Activated CD4-positive, CD25-positive, alpha-beta regulatory T cell treated with anti-CD3 and anti-CD28 coated beads, Interleukin-2, amount 50 U/mL, for 16 hours (primary cell): ENCODE measurements around the gene SLC39A3.

Experiments used
- DNase-seq: peaks from one replicate; pipeline ENCODE4 v3.0.0-alpha.2; 2020; ENCODE audit warnings: low read depth, low spot score

The SLC39A3 gene

GRCh38 chr19:2768365-2769132 lies 28.7 kb upstream of the SLC39A3 start:
- no peak for DNase-seq

GRCh38 chr19:2767688-2768087 lies 27.9 kb upstream of the SLC39A3 start:
- no peak for DNase-seq

- DNase-seq: no peak
These were observed 27.0 kb upstream of the SLC39A3 start for GRCh38 chr19:2766594-2767372.

- DNase-seq: no peak
These were observed 25.6 kb upstream of the SLC39A3 start for GRCh38 chr19:2765376-2765775.

GRCh38 chr19:2764945-2765344 lies 25.1 kb upstream of the SLC39A3 start:
- DNase-seq: no peak

- no peak for DNase-seq
These were observed 23.9 kb upstream of the SLC39A3 start for GRCh38 chr19:2763687-2764086.

GRCh38 chr19:2762783-2763496 lies 23.1 kb upstream of the SLC39A3 start:
- DNase-seq: no peak

- no peak for DNase-seq
These were observed 22.3 kb upstream of the SLC39A3 start for GRCh38 chr19:2761876-2762782.

GRCh38 chr19:2761309-2761677 lies 21.5 kb upstream of the SLC39A3 start:
- DNase-seq: no peak

- DNase-seq: no peak
These were observed 20.1 kb upstream of the SLC39A3 start for GRCh38 chr19:2759965-2760364.

GRCh38 chr19:2759362-2759761 lies 19.5 kb upstream of the SLC39A3 start:
- no peak for DNase-seq

GRCh38 chr19:2758601-2759313 lies 18.9 kb upstream of the SLC39A3 start:
- no peak for DNase-seq

- no peak for DNase-seq
These were observed 17.4 kb upstream of the SLC39A3 start for GRCh38 chr19:2756921-2757881.

GRCh38 chr19:2756477-2756876 lies 16.7 kb upstream of the SLC39A3 start:
- no peak for DNase-seq

GRCh38 chr19:2755811-2756210 lies 16.0 kb upstream of the SLC39A3 start:
- DNase-seq: no peak

GRCh38 chr19:2755448-2755705 lies 15.6 kb upstream of the SLC39A3 start:
- DNase-seq: no peak

- no peak for DNase-seq
These were observed 15.0 kb upstream of the SLC39A3 start for GRCh38 chr19:2754659-2755447.

- no peak for DNase-seq
These were observed 11.6 kb upstream of the SLC39A3 start for GRCh38 chr19:2751438-2751830.

GRCh38 chr19:2750808-2751437 lies 11.1 kb upstream of the SLC39A3 start:
- DNase-seq: no peak
